H9 (cell line): Measurements from ENCODE around the gene CACNA1H. TPM values are rescaled to one million over a fixed set of nuclear protein-coding genes. Genes with fewer than 3 reads are reported as not detected.

Source experiments
- DNase-seq: peaks from one replicate; pipeline ENCODE4 v3.0.0-alpha.2; 2017
- H2AFZ ChIP-seq: one replicate; pipeline ENCODE4 v1.6.1; 2013; ENCODE audit warnings: mild to moderate bottlenecking, low read length, control low read depth, moderate library complexity
- H2AK5ac ChIP-seq: 2 replicates; pipeline ENCODE4 v1.6.1; 2013; ENCODE audit warnings: low read length, control low read depth, mixed read lengths; ENCODE audit not compliant: insufficient read length
- H2BK120ac ChIP-seq: one replicate; pipeline ENCODE4 v1.6.1; 2013; ENCODE audit warnings: low read depth, mild to moderate bottlenecking, low read length, control low read depth, inconsistent platforms; ENCODE audit not compliant: poor library complexity, severe bottlenecking
- H2BK12ac ChIP-seq: 2 replicates; pipeline ENCODE4 v1.6.1; 2013; ENCODE audit warnings: low read length, control low read depth, mixed read lengths, low read depth; ENCODE audit not compliant: insufficient read length
- H2BK15ac ChIP-seq: 2 replicates; pipeline ENCODE4 v1.6.1; 2013; ENCODE audit warnings: low read depth, low read length, control low read depth
- H2BK20ac ChIP-seq: one replicate; pipeline ENCODE4 v1.6.1; 2013; ENCODE audit warnings: low read depth, mild to moderate bottlenecking, low read length, control low read depth, inconsistent platforms; ENCODE audit not compliant: poor library complexity, severe bottlenecking
- H2BK5ac ChIP-seq: 2 replicates; pipeline ENCODE4 v1.6.1; 2013; ENCODE audit warnings: low read length, control low read depth, mixed read lengths; ENCODE audit not compliant: insufficient read length
- H3K14ac ChIP-seq: 2 replicates; pipeline ENCODE4 v1.6.1; 2013; ENCODE audit warnings: low read length, control low read depth; ENCODE audit not compliant: insufficient read depth
- H3K18ac ChIP-seq: 2 replicates; pipeline ENCODE4 v1.6.1; 2013; ENCODE audit warnings: low read depth, mild to moderate bottlenecking, mixed read lengths, low read length, control low read depth; ENCODE audit not compliant: insufficient read length
- H3K23ac ChIP-seq: 2 replicates; pipeline ENCODE4 v1.6.1; 2013; ENCODE audit warnings: low read length, control low read depth, mixed read lengths, low read depth; ENCODE audit not compliant: insufficient read length
- H3K23me2 ChIP-seq: 2 replicates; pipeline ENCODE4 v1.6.1; 2013; ENCODE audit warnings: low read depth, mild to moderate bottlenecking, mixed read lengths, low read length, control low read depth; ENCODE audit not compliant: insufficient read length, poor library complexity, severe bottlenecking
- H3K27ac ChIP-seq: 2 replicates; pipeline ENCODE4 v1.5.1; 2013; ENCODE audit warnings: low read length, control low read depth, mixed read lengths, low read depth; ENCODE audit not compliant: insufficient read length
- H3K27me3 ChIP-seq: 2 replicates; pipeline ENCODE4 v1.6.1; 2013; ENCODE audit warnings: low read length, control low read depth, inconsistent platforms; ENCODE audit not compliant: insufficient read depth
- H3K4ac ChIP-seq: 2 replicates; pipeline ENCODE4 v1.6.1; 2013; ENCODE audit warnings: low read depth, mild to moderate bottlenecking, control low read depth, inconsistent platforms, low read length, moderate library complexity
- H3K4me1 ChIP-seq: 2 replicates; pipeline ENCODE4 v1.6.1; 2013; ENCODE audit warnings: low read length, control low read depth, inconsistent platforms; ENCODE audit not compliant: insufficient read depth
- H3K4me2 ChIP-seq: 2 replicates; pipeline ENCODE4 v1.6.1; 2013; ENCODE audit warnings: low read length, control low read depth, mixed read lengths; ENCODE audit not compliant: insufficient read length, insufficient read depth
- H3K56ac ChIP-seq: 2 replicates; pipeline ENCODE4 v1.6.1; 2013; ENCODE audit warnings: low read depth, mild to moderate bottlenecking, mixed read lengths, low read length, control low read depth; ENCODE audit not compliant: insufficient read length
- H3K79me1 ChIP-seq: 2 replicates; pipeline ENCODE4 v1.6.1; 2013; ENCODE audit warnings: low read depth, mild to moderate bottlenecking, moderate library complexity, low read length, control low read depth, inconsistent platforms; ENCODE audit not compliant: insufficient read depth, poor library complexity, severe bottlenecking
- H3K79me2 ChIP-seq: 2 replicates; pipeline ENCODE4 v1.6.1; 2013; ENCODE audit warnings: low read length, control low read depth, inconsistent platforms; ENCODE audit not compliant: insufficient read depth
- H3K9ac ChIP-seq: 2 replicates; pipeline ENCODE4 v1.6.1; 2013; ENCODE audit warnings: low read length, control low read depth, mixed read lengths; ENCODE audit not compliant: insufficient read length; ENCODE audit errors: extremely low read depth
- H3K9me3 ChIP-seq: one replicate; pipeline ENCODE4 v1.6.1; 2013; ENCODE audit warnings: low read depth, low read length, inconsistent platforms; ENCODE audit not compliant: control insufficient read depth
- H3T11ph ChIP-seq: one replicate; pipeline ENCODE4 v1.6.1; 2013; ENCODE audit warnings: mild to moderate bottlenecking, low read length, control low read depth, inconsistent platforms
- H4K20me1 ChIP-seq: one replicate; pipeline ENCODE4 v1.6.1; 2013; ENCODE audit not compliant: control insufficient read depth, insufficient read length, insufficient read depth
- H4K5ac ChIP-seq: 2 replicates; pipeline ENCODE4 v1.6.1; 2013; ENCODE audit warnings: low read depth, mild to moderate bottlenecking, mixed read lengths, low read length, control low read depth; ENCODE audit not compliant: insufficient read length
- H4K8ac ChIP-seq: replicated peaks from 2 replicates; pipeline ENCODE4 v1.6.1; 2013; ENCODE audit warnings: low read length, control low read depth, mixed read lengths, low read depth; ENCODE audit not compliant: insufficient read length
- H4K91ac ChIP-seq: 2 replicates; pipeline ENCODE4 v1.6.1; 2013; ENCODE audit warnings: low read depth, mild to moderate bottlenecking, moderate library complexity, mixed read lengths, low read length, control low read depth; ENCODE audit not compliant: insufficient read length
- H3K27ac Mint-ChIP-seq, 3 experiments: 2 replicates in 2 of 3; 3 replicates in 1 of 3; pipeline ENCODE4 v1.8.0; 2020 to 2021; ENCODE audit warnings: mixed read lengths in 3 of 3, mild to moderate bottlenecking in 1 of 3, moderate library complexity in 1 of 3
- H3K27me3 Mint-ChIP-seq: 2 replicates; pipeline ENCODE4 v1.8.0; 2021; ENCODE audit warnings: low read depth, mild to moderate bottlenecking, moderate library complexity, mixed read lengths
- H3K36me3 Mint-ChIP-seq, 3 experiments: 2 replicates in 2 of 3; 3 replicates in 1 of 3; pipeline ENCODE4 v1.8.0; 2020 to 2021; ENCODE audit warnings: low read depth in 3 of 3, mixed read lengths in 3 of 3; ENCODE audit not compliant: insufficient read depth in 1 of 3
- H3K4me1 Mint-ChIP-seq, 2 experiments: 2 replicates each; pipeline ENCODE4 v1.8.0; 2020; ENCODE audit warnings: mixed read lengths in 2 of 2
- H3K4me3 Mint-ChIP-seq, 2 experiments: 2 replicates in 1 of 2; 3 replicates in 1 of 2; pipeline ENCODE4 v1.8.0; 2020 to 2021; ENCODE audit warnings: mild to moderate bottlenecking in 2 of 2, mixed read lengths in 2 of 2, moderate library complexity in 1 of 2
- H3K9me3 Mint-ChIP-seq, 2 experiments: 2 replicates in 1 of 2; 3 replicates in 1 of 2; pipeline ENCODE4 v1.8.0; 2020; ENCODE audit warnings: mild to moderate bottlenecking in 2 of 2, mixed read lengths in 2 of 2, moderate library complexity in 1 of 2
- CTCF ChIP-seq: fragments of 200-600 bp; sonication (generic); conservative IDR thresholded peaks from 3 replicates; pipeline ENCODE4 v1.8.0; 2021; ENCODE audit warnings: antibody characterized with exemption, mild to moderate bottlenecking
- WGBS: extraction: QIAGEN DNeasy Blood & Tissue Kit; methylation state at CpG from one replicate; pipeline ENCODE4 v1.1.7; 2013; ENCODE audit warnings: missing lambda C conversion rate, low lambda C conversion rate, mixed read lengths; ENCODE audit not compliant: insufficient read length; ENCODE audit errors: extremely low coverage; 5-methylcytosine and 5-hydroxymethylcytosine counted together
- total RNA-seq: library from RNA; stranded (reverse); gene quantifications from 2 replicates; pipeline ENCODE4 v1.2.1, GENCODE V29; 2021

CACNA1H gene
- total RNA-seq, 1 experiment from 2014 or later = 43.3 TPM

GRCh38 chr16:1221628-1222552, 69.0 kb downstream of the CACNA1H start:
- Histone ChIP-seq H3K14ac (no peak overlapping the region), H2BK12ac (no peak overlapping the region), H3K23ac (no peak overlapping the region), H3K79me1 (no peaks in the 10 kb centered on the region), H4K8ac (no peak overlapping the region), H4K5ac (no peak overlapping the region), H3K9me3 (no peaks in the 10 kb centered on the region), H3K27ac (no peak overlapping the region), H3K23me2 (no peaks in the 10 kb centered on the region), H2AK5ac (no peak overlapping the region), H2AFZ (no peak overlapping the region), H3K27me3 (no peaks in the 10 kb centered on the region), H3K56ac (no peak overlapping the region), H3K4me1 (no peaks in the 10 kb centered on the region), H3K9ac (no peak overlapping the region), H2BK120ac (no peak overlapping the region), H3K4me2 (no peak overlapping the region), H2BK20ac (no peak overlapping the region), H2BK15ac (no peak overlapping the region), H3K79me2 (no peaks in the 10 kb centered on the region), H3T11ph (no peak overlapping the region), H3K4ac (no peak overlapping the region), H2BK5ac (no peak overlapping the region), H4K20me1 (peaks cover 3% of the 10 kb centered on the region), H4K91ac (no peak overlapping the region), H3K18ac (no peak overlapping the region)
- TF ChIP-seq CTCF = no peak
- Mint-ChIP-seq H3K27me3 (peaks cover 4% of the 10 kb centered on the region; the same call in 1 of the 2 replicates), H3K4me3 (no peak overlapping the region), H3K36me3 (peaks cover 7 to 17% (median 14%) of the 10 kb centered on the region in 3 experiments; a peak in 6 of 7 replicates), H3K4me1 (peaks cover 0 to 2% of the 10 kb centered on the region in 2 experiments; a peak in 1 of 4 replicates), H3K27ac (no peak overlapping the region; a peak in 2 of 7 replicates), H3K9me3 (peaks cover 0 to 3% of the 10 kb centered on the region in 2 experiments; a peak in 1 of 5 replicates)
- no peak for DNase-seq
- WGBS = no CpG with 5 or more reads among the region's 40 CpGs
